ENCODE results near the gene FCGR3B.
"Not testable (repeated sequence)": the region's sequence is repeated elsewhere in the genome, so short reads cannot be mapped to it uniquely, and the experiment has no call there.

The FCGR3B gene

DNA sequence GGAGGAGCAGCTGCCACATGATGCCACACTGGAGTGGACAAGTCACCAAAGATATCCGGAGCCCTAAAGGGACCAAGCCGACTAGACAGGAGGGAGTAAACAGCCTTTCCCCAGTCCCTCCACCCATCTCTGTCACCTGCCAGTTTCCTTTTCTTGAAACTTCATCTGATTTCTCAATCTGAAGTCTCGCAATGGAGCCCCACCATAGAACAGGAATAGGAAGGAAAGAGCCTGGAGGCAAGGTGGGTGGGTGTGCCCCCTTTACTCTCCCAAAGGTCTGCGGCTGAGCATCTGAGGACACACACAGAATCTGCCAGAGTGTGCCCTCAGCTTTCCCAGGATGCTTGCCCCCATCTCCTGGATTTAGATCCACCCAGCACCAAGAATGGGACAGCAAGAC is at the start of gene FCGR3B:
FCGR3B (minus strand) TSS at position 101 of the 400 bp plus-strand sequence; CDS start at position 19, 82 bp downstream.
- no peak for DNase-seq (ENCODE audit: low read depth)

GRCh38 chr1:161678500-161678899 is 47.5 kb upstream of the FCGR3B start:
- DNase-seq (ENCODE audit: low read depth), result no peak

DNA sequence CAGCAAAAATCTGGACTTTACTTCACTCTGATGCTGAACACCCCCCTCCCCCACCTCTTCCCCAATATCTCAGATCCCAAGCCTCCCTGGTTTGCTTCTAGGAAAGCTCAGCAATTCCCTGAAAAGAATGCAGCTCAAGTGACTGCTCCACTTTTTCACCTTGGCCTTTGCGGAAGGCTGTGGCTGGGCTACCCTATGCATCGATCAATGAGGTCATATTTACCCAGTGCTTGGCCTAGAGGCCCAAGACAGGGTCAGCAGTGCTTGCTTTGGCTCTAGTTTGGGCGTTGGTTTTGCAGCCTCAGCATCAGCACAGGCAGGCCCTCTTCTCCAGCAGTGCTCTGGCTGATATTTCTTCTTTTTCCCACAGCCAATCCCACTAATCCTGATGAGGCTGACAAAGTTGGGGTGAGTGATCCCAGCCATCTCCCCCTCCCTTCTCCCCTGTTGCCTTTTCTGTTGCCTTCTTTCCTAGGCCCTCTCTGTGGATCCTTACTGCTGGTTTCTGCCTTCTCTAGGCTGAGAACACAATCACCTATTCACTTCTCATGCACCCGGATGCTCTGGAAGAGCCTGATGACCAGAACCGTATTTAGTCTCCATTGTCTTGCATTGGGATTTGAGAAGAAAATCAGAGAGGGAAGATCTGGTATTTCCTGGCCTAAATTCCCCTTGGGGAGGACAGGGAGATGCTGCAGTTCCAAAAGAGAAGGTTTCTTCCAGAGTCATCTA is 46.1 kb upstream of the FCGR3B start:
- DNase-seq (ENCODE audit: low read depth), result no peak

GRCh38 chr1:161676441-161676840 is 45.5 kb upstream of the FCGR3B start:
- DNase-seq (ENCODE audit: low read depth), result no peak

- not testable (repeated sequence) for DNase-seq (ENCODE audit: low read depth)
Observed at GRCh38 chr1:161674908-161675307, 43.9 kb upstream of the FCGR3B start.

GRCh38 chr1:161674447-161674846 is 43.5 kb upstream of the FCGR3B start:
- DNase-seq (ENCODE audit: low read depth), result not testable (repeated sequence)

GRCh38 chr1:161673437-161673836 is 42.5 kb upstream of the FCGR3B start:
- DNase-seq (ENCODE audit: low read depth), result not testable (repeated sequence)

- DNase-seq (ENCODE audit: low read depth), result not testable (repeated sequence)
Observed at GRCh38 chr1:161671045-161672020, 40.4 kb upstream of the FCGR3B start.

- DNase-seq (ENCODE audit: low read depth), result not testable (repeated sequence)
Observed at GRCh38 chr1:161664689-161665088, 33.7 kb upstream of the FCGR3B start.

DNA sequence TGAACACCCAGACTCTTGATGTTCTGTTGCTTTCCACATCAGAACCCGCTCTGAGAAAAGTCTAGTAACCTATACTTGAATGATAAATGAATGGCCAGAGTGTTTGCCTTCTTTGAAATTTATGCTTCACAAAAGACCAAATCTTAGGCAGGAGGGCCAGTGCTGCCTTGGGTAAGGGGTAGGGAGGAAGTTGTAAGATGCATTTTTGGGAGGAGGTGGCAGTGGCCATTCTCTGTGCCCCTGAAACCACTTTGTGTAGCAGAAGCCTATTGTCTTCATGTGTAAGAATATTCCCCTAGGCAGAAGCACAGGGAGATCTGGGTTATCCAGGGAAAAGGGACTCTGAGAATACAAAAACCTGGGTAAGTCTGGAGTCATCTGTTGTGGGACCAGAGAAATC is 32.6 kb upstream of the FCGR3B start:
- not testable (repeated sequence) for DNase-seq (ENCODE audit: low read depth)

DNA sequence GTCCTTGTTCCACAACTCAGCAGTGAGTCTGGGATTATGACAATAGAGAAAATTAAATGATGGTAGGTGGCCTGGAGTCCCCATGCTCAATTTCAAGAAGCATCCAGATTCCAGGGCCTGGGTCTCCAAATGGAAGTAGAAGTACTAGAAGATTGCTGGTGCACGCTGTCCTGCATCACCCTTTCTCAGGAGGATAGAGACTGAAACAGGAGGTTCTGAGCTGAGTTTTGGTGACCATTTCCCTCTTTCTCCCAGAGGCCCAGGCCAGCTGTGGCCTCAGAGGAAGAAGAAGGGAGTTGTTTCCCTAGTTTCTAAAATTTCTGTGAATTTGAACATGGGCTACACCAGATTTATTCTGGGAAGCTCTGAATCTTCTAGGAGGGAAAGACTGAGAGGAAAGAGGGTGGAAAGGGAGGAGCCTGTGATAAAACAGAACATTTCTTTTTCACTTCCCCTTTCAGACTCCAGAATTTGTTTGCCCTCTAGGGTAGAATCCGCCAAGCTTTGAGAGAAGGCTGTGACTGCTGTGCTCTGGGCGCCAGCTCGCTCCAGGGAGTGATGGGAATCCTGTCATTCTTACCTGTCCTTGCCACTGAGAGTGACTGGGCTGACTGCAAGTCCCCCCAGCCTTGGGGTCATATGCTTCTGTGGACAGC is 31.8 kb upstream of the FCGR3B start, which contains the start of gene FCGR2B:
FCGR2B (plus strand) TSS at position 460 of the 656 bp plus-strand sequence; CDS start at position 559, 99 bp downstream.
- not testable (repeated sequence) for DNase-seq (ENCODE audit: low read depth)

DNA sequence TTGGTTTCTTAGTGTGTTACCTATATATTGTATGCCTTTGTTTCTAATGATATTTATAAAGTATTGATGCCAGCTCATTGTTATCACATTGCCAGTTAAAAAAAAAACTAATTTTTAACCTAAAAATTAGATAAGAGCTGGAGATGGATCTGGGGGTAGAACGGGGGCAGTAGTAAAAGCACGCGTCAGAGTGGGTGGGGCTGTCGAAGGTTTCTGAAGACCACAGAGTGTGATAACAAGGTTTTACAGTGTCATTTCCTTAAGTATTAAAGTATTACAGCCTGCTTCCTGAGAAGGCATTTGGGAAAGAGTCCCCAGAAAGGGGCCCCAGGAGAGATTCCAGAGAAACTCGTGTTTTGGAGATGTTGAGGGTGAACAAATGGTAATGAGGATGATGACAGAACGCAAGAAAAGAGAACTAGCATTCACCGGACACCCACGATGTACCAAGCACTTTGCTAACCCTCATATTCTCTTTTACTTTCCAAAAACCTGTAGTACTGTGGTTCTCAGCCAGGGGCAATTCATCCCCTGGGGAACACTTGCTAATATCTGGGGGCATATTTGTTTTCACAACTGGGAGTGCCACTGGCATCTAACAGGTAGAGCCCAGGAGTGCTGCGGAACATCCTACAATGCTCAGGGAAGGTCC is 30.8 kb upstream of the FCGR3B start:
- DNase-seq (ENCODE audit: low read depth), result not testable (repeated sequence)

GRCh38 chr1:161658524-161658923 is 27.5 kb upstream of the FCGR3B start:
- DNase-seq (ENCODE audit: low read depth), result not testable (repeated sequence)

DNA sequence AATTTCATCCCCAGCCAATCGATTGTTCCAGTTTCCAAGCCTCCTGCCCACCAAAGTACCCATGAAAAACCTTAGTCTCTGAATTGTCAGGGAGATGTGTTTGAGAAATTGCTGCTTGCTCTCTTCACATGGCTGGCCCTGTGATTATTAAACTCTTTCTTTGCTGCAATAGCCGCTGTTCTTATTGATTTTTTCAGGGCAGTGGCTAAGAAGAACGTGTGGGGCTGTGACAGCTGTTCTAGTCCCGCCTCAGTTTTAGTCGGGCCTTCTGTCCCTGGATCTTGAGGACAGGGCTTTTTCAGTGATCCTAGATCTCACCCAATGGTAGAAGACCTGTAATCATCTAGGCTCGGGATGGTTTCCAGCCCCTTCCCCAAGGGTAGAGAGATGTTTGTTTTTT is 23.0 kb upstream of the FCGR3B start:
- not testable (repeated sequence) for DNase-seq (ENCODE audit: low read depth)

- DNase-seq (ENCODE audit: low read depth), result not testable (repeated sequence)
Observed at GRCh38 chr1:161653541-161653940, 22.6 kb upstream of the FCGR3B start.

DNA sequence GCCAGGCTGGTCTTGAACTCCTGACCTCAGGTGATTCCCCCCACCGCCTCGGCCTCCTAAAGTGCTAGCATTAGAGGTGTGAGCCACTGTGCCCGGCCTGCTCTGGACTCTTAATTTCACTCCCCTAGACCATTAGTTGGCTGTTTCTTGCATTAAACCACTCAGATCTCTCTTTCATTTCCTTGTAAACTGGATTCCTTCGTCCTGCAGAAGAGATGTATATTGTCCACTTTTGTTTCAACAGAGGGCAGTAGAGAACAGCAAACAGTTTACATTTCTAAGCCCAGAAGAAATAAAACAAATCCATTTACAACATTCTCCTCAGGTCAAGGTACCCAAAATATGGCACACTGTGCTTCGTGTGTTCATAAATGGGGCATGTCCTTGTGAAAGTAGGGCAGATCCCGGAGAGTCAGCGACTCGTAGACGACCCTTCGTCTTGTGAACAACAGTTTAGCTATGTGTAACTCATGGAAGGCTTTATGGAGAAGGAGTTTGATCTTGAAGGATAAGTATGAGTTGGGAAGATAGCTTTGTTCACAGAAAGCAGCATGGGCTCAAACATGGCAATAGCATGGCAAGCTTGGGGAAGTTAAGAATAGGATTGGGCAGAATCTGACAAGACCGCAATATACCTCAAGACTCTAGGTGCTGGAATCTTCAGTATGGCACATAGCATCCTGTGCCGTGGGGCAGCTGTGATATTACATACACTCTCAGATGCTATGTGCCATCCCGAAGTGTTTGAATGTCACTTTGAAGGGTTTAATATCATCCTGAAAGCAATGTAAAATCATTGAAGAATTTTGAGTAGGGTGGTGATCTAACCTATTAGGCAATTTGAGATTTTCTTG is 16.8 kb upstream of the FCGR3B start:
- DNase-seq (ENCODE audit: low read depth), result not testable (repeated sequence)

- DNase-seq (ENCODE audit: low read depth), result not testable (repeated sequence)
Observed at GRCh38 chr1:161644855-161645254, 13.9 kb upstream of the FCGR3B start.

DNA sequence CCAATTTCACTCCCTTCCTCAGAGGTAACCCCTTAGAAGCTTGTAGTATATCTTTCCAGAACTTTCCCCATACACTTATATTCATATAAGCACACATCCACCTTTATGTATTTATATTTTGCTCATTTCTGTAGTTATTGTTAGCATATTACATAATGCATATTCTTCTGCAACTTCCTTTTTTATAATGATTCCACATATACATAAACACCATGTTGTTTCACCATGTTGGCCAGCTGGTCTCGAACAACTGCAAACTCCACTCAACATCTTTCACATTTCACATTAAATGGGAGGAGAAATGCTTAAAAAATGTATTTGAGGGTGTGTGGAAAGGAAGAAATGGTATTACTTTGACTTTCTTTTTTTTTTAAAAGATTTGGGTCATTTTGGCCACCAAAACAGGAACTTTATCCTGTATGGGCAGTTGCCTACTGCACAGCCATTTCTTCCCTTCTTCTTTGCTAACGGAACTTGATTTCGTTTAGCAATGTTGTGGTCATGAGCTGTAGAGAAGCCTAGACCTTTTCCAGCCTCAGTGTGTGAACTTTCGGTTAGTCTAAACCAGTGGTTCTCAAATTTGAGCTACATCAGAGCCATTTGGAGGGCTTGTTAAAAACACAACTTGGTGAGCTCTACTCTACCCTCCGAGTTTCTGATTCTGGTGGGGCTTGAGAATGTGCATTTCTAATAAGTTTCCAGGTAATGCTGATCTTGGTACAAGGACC is 12.7 kb upstream of the FCGR3B start:
- DNase-seq (ENCODE audit: low read depth), result not testable (repeated sequence)

GRCh38 chr1:161642697-161643096 is 11.7 kb upstream of the FCGR3B start:
- not testable (repeated sequence) for DNase-seq (ENCODE audit: low read depth)

DNA sequence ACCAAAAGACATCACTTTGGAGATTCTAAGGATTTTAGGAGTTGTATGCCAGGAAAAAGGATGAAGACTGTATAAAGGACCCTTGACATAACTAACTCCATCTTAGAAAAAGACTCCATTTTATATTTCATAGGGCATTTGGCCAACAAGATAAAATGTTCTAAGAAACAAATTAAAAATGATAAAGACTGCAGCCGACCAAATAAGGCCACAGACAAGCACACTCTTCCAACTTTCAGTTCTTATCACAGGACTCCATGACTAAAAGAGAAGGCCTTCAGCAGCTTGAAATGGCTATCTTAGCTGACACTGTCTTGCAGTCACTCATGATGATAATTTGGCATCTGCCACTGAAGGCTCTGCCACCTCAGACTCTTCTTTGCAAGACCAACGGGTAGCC is 8.2 kb upstream of the FCGR3B start:
- DNase-seq (ENCODE audit: low read depth), result not testable (repeated sequence)

Data from stimulated activated CD8-positive, alpha-beta memory T cell treated with anti-CD3 and anti-CD28 coated beads, Interleukin-4, amount 100 ng/mL, for 24 hours (primary cell).